GM04504 (cell line): ENCODE data around the gene ABCA7.
A peak's percentile ranks its signal among the peaks of the same experiment; 100 is the strongest.
"Not testable (repeated sequence)": the region's sequence is repeated elsewhere in the genome, so short reads cannot be mapped to it uniquely, and the experiment has no call there.

Source experiments
- DNase-seq: peaks from one replicate; pipeline ENCODE4 v3.0.0-alpha.2; 2012; ENCODE audit warnings: low read depth

The ABCA7 gene

GRCh38 chr19:1105873-1106840, 66.2 kb downstream of the ABCA7 start:
- no peak for DNase-seq

- no peak for DNase-seq
Measured at GRCh38 chr19:1106841-1107660, 67.1 kb downstream of the ABCA7 start.

- DNase-seq, result no peak
Measured at GRCh38 chr19:1107661-1108261, 67.9 kb downstream of the ABCA7 start.

- no peak for DNase-seq
Measured at GRCh38 chr19:1108291-1109031, 68.6 kb downstream of the ABCA7 start.

GRCh38 chr19:1109032-1109551, 69.2 kb downstream of the ABCA7 start:
- DNase-seq, result no peak

GRCh38 chr19:1109697-1110671, 70.1 kb downstream of the ABCA7 start:
- DNase-seq, result no peak

GRCh38 chr19:1110809-1111640, 71.1 kb downstream of the ABCA7 start:
- no peak for DNase-seq

GRCh38 chr19:1111641-1112267, 71.8 kb downstream of the ABCA7 start:
- no peak for DNase-seq

GRCh38 chr19:1112268-1113029, 72.5 kb downstream of the ABCA7 start:
- no peak for DNase-seq

- peak; percentile 78 for DNase-seq
Measured at GRCh38 chr19:1113030-1113985, 73.4 kb downstream of the ABCA7 start.

- no peak for DNase-seq
Measured at GRCh38 chr19:1113986-1114483, 74.1 kb downstream of the ABCA7 start.

GRCh38 chr19:1114728-1115127, 74.8 kb downstream of the ABCA7 start:
- not testable (repeated sequence) for DNase-seq
